ENCODE data around the gene CDX1. TPM values are rescaled to one million over a fixed set of nuclear protein-coding genes. Genes with fewer than 3 reads are reported as not detected.

The CDX1 gene
- polyA plus RNA-seq, 1 experiment: 0.97 TPM

DNA sequence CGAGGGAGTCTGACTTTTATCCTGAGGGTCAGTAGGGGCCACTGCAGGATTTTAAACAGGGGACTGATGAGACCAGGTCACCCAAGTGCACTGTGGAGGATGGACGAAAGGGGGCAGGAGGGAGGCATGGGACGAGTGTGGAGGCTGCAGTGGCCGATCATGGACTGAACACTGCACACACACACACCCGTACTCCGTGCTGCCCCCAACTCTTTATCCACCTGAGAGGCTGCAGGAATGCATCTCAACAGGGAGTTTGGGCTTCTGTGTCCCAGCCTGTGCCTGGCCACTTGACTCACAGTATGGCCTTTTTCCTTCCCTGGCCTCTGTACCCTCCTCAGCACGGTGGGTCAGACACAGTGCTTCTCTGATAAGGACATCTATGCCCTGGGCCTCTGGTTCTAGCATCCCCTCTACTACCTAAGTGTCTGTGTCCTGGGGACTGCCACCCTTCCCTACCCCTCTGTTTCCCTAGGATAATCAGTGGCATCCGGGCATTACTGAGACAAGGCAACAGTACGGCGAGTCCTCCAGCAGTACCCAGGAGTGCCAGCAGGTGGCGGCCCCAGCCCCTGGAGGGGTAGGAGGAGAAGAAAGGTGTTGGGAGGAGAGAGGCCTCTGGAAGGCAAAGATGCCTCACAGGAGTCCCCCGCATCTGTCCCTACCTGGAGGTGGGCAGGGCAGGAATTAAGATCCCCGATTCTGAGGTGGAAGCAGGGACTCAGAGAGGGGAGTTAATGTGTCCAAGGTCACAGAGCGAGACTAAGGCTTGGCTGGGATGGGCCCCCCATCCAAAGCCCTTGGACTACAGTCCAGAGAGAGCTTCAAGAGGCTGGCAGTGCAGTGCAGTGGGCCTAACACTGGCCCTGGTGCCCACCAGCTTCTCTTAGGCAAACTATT is 5.1 kb upstream of the CDX1 start:
- no peak overlapping the region for H3K4me3 ChIP-seq (ENCODE audit: low read depth, low read length)
- CTCF ChIA-PET: interaction anchor here (0.7 to 5.5 kb wide), 20 partner anchors 9 to 278 kb away, joined by 3 to 38 read pairs (median 4); no protein-coding TSS in a partner anchor
- H3K36me3 ChIP-seq (ENCODE audit: control insufficient read depth, insufficient read depth, low read length): no peaks in the 10 kb centered on the region
- no peaks in the 10 kb centered on the region for H3K27me3 ChIP-seq (ENCODE audit: control insufficient read depth, insufficient read depth, low read length)
- no peak for DNase-seq (ENCODE audit: low read depth)
- POLR2A ChIA-PET: no interaction called here
- TF ChIP-seq, protein P1, sequence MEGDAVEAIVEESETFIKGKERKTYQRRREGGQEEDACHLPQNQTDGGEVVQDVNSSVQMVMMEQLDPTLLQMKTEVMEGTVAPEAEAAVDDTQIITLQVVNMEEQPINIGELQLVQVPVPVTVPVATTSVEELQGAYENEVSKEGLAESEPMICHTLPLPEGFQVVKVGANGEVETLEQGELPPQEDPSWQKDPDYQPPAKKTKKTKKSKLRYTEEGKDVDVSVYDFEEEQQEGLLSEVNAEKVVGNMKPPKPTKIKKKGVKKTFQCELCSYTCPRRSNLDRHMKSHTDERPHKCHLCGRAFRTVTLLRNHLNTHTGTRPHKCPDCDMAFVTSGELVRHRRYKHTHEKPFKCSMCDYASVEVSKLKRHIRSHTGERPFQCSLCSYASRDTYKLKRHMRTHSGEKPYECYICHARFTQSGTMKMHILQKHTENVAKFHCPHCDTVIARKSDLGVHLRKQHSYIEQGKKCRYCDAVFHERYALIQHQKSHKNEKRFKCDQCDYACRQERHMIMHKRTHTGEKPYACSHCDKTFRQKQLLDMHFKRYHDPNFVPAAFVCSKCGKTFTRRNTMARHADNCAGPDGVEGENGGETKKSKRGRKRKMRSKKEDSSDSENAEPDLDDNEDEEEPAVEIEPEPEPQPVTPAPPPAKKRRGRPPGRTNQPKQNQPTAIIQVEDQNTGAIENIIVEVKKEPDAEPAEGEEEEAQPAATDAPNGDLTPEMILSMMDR (IDR thresholded peaks at IDR 0.05; ENCODE audit: insufficient read depth, low read depth, low read length): peak; percentile 99

DNA sequence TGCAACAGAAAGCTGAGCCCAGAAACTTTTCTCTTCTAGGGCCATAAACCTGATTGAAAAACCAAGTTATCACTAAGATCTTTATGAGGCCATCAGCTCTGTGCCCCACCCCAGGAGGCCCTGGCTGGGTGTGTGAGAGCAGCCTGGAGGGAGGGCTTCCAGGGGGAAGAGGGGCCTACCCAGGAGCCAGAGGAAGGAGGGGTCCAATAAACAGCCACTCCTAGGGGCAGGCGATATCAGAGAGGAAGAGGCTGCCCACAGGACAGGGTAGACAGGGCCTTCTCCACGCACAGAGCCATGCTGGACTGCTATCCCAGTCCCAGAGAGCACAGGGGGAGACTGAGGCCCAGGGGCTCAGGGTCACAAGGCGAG is 4.5 kb upstream of the CDX1 start:
- ChIA-PET POLR2A (no interaction called here), CTCF (interaction anchor here (0.7 to 5.5 kb wide), 18 partner anchors 10 to 544 kb away, joined by 3 to 38 read pairs (median 4); no protein-coding TSS in a partner anchor)
- H3K4me3 ChIP-seq (ENCODE audit: low read depth, low read length): no peak overlapping the region
- no peak for DNase-seq (ENCODE audit: low read depth)
- H3K27me3 ChIP-seq (ENCODE audit: control insufficient read depth, insufficient read depth, low read length): no peaks in the 10 kb centered on the region
- TF ChIP-seq, protein P1 (IDR thresholded peaks at IDR 0.05; ENCODE audit: insufficient read depth, low read depth, low read length): no peak
- H3K36me3 ChIP-seq (ENCODE audit: control insufficient read depth, insufficient read depth, low read length): no peaks in the 10 kb centered on the region

DNA sequence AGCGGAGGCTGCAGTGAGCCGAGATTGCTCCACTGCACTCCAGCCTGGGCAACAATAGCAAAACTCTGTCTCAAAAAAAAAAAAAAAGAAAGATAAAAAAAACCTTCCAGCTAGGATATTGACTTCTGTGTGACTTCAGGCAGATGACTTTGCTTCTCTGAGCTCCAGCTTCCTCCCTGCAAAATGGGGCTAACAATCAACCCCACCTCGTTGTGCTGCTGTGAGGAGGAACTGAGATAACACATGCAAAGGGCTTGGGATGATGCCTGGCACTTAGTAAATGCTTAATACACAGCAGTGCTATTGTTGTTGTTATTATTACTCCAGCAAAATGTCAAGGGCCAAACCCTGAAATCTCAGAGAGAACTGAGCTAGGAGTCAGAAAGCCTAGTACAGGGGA is 3.5 kb upstream of the CDX1 start:
- H3K36me3 ChIP-seq (ENCODE audit: control insufficient read depth, insufficient read depth, low read length): no peaks in the 10 kb centered on the region
- ChIA-PET CTCF (interaction anchor here (0.7 to 5.5 kb wide), 10 partner anchors 11 to 544 kb away, joined by 3 to 38 read pairs (median 6); no protein-coding TSS in a partner anchor), POLR2A (no interaction called here)
- H3K27me3 ChIP-seq (ENCODE audit: control insufficient read depth, insufficient read depth, low read length): no peaks in the 10 kb centered on the region
- TF ChIP-seq, protein P1 (IDR thresholded peaks at IDR 0.05; ENCODE audit: insufficient read depth, low read depth, low read length): no peak
- H3K4me3 ChIP-seq (ENCODE audit: low read depth, low read length): no peak overlapping the region
- DNase-seq (ENCODE audit: low read depth): no peak

DNA sequence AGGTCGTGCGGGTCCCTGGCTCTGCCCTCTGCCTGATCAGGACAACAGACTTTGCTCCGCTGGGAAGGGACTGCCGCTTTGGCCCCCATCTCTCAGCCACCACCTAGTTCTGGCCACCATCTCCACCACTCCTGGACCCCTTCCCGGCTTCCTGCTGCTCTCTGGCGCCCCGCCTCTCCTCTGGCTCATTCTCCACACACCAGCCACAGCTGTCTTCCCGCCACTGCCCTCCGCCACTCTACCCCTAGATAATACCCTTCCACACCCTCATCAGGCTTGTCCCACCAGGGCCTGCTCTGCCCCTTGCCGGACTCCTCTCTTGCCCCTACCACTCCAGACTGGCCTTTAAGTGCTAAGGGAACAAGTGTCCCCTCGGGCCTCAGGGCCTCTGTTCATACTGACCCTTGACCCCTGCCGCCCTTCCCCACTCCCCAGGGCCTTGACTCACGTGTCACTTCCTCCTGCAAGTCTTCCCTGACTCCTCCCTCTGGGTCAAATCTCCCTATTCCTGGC is 3.0 kb upstream of the CDX1 start:
- H3K27me3 ChIP-seq (ENCODE audit: control insufficient read depth, insufficient read depth, low read length): no peaks in the 10 kb centered on the region
- no peaks in the 10 kb centered on the region for H3K36me3 ChIP-seq (ENCODE audit: control insufficient read depth, insufficient read depth, low read length)
- TF ChIP-seq, protein P1 (IDR thresholded peaks at IDR 0.05; ENCODE audit: insufficient read depth, low read depth, low read length): peak; percentile 39
- POLR2A ChIA-PET: no interaction called here
- H3K4me3 ChIP-seq (ENCODE audit: low read depth, low read length): no peak overlapping the region
- CTCF ChIA-PET: interaction anchor here (1.3 to 5.5 kb wide), 6 partner anchors 10 to 187 kb away, joined by 4 to 38 read pairs (median 10); no protein-coding TSS in a partner anchor
- no peak for DNase-seq (ENCODE audit: low read depth)
